Activated naive CD4-positive, alpha-beta T cell treated with anti-CD3 and anti-CD28 coated beads, Interleukin-2, amount 50 U/mL, for 16 hours (primary cell): ENCODE data around the gene HDAC1.
A peak's percentile ranks its signal among the peaks of the same experiment; 100 is the strongest.
"Not testable (repeated sequence)": the region's sequence is repeated elsewhere in the genome, so short reads cannot be mapped to it uniquely, and the experiment has no call there.

Experiments
- DNase-seq: peaks from one replicate; pipeline ENCODE4 v3.0.0-alpha.2; 2020

The HDAC1 gene

DNA sequence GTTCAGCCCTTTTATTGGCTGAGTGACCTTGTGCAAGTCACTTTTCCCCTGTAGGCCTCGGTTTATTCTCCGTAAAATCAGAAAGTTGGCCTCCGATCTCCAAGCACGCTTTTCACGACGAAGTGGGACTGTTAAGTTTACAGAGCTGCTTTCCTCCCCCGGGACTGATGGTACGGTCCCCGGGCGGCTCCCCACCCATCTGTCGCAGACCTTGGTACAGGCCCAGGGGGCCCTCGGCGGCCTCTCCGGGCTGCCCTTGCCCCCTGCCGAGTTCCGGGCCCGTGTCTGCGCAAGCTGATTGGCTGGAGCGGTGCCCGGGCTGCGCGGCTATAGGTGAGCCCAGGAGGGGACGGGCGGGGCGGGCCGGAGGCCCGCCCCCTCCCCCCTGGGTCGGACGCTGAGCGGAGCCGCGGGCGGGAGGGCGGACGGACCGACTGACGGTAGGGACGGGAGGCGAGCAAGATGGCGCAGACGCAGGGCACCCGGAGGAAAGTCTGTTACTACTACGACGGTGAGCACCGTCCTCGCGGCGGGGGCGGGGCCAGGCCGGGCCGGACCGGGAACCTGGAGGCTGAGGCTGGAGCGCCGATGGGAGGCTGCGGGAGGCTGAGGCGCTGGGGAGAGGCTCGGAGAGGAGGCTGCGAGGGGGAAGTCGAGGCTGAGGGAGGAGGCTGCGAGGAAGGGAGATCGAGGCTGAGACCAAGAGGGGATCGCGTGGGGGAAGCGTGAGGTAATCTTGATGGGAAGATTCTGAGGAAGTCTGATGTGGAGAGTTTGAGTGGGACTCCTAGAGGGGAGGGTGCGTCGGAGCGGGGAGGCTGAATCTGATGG is at the start of gene HDAC1:
TSS of gene HDAC1 (plus strand) at position 376 of the 831 bp plus-strand sequence. CDS start at position 463, 87 bp downstream.
- DNase-seq: peak; percentile 97

GRCh38 chr1:32242341-32242851 is 49.5 kb upstream of the HDAC1 start:
- DNase-seq: no peak

GRCh38 chr1:32246888-32247273 is 45.0 kb upstream of the HDAC1 start, which contains the start of gene FAM167B:
Gene FAM167B (plus strand): TSS chr1:32247222. CDS start chr1:32247422, 200 bp downstream.
- no peak for DNase-seq

DNA sequence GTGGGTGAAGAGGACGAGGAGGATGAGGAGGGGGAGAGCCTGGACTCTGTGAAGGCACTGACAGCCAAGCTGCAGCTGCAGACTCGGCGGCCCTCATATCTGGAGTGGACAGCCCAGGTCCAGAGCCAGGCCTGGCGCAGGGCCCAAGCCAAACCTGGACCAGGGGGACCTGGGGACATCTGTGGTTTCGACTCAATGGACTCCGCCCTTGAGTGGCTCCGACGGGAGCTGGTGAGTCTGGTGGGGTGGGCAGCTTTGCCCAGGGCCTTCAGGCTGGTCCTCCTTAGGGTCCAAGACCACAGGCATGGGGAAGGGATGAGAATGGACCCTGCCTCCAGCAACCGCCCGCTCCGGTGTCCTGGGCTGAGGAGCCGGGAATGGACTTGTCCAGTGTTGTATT is 44.4 kb upstream of the HDAC1 start:
- DNase-seq: no peak

DNA sequence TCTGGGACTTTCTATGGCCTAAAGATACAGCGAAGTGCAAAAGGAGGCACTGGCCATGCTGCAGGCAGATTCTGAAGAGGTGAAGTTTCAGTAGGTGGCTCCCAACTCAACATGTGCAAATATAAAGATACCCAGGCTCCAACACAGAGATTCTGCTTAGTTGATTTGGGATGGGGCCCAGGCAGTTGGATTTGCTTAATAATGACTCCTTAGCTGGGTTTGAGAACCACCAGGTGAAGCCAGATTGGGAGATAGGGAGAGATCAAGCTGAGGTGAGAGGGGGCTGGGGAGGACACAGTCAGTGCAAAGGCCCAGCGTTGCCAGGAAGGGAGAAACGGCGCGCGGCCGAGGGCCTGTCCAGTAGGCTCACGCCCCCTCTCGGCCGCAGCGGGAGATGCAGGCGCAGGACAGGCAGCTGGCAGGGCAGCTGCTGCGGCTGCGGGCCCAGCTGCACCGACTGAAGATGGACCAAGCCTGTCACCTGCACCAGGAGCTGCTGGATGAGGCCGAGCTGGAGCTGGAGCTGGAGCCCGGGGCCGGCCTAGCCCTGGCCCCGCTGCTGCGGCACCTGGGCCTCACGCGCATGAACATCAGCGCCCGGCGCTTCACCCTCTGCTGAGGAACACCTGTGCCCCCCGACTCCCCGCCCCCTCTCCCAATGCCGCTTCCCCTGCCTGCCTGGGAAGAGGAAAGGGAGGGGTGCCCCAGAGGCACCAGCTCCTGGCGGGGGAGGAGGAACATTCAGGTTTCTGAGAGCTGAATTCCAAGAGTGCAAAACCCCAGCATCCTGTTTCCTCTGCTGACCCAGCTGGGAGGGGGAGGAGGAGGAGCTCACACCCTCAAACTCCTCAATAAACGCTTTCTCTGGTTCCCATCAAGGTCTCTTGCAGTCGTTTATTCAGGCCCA is 43.6 kb upstream of the HDAC1 start:
- peak; percentile 80 for DNase-seq

- DNase-seq: peak; percentile 74
Measured at GRCh38 chr1:32249831-32250525, 41.9 kb upstream of the HDAC1 start.

DNA sequence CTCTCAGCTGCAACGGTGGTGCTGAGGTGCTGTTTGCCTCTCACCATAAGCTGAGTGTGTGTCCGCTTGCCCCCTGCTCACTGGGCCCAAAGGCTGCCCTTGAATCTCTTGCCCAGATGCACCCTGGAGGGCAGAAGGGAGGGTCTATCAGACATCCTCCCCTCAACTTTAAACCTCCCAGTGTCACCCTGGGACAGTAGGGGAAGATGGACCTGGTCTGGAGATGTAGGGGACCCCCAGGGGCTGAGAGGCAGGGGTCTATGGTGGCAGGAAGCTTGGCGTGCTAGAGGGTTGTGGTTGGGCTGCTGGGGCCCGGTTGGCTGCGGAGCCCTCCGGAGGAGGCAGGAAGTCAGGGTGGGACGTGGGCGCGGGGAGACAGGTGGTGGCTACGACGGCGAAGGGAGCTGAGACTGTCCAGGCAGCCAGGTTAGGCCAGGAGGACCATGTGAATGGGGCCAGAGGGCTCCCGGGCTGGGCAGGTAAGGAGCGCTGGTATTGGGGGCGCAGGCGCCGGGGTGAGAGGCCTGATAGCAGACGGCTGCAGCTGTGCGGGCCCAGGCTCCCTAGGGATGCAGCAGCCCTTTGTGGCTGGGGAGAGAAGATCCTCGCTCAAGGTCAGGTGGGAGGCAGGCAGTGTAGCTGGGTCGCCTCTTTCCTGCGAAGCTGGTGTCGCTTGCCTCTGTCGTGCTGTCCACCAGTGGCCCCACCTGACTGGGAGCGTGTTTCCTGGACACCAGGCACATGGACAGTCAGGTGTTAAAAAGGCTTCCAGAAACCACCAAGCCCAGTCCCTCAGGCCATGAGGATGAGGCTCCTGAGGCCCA is 40.8 kb upstream of the HDAC1 start, which contains the start of gene LCK:
TSS of gene LCK (plus strand) at position 373 of the 824 bp plus-strand sequence. CDS start 23,065 bp downstream, outside the sequence.
- peak; percentile 69 for DNase-seq

GRCh38 chr1:32255072-32256071 is 36.5 kb upstream of the HDAC1 start:
- no peak for DNase-seq

DNA sequence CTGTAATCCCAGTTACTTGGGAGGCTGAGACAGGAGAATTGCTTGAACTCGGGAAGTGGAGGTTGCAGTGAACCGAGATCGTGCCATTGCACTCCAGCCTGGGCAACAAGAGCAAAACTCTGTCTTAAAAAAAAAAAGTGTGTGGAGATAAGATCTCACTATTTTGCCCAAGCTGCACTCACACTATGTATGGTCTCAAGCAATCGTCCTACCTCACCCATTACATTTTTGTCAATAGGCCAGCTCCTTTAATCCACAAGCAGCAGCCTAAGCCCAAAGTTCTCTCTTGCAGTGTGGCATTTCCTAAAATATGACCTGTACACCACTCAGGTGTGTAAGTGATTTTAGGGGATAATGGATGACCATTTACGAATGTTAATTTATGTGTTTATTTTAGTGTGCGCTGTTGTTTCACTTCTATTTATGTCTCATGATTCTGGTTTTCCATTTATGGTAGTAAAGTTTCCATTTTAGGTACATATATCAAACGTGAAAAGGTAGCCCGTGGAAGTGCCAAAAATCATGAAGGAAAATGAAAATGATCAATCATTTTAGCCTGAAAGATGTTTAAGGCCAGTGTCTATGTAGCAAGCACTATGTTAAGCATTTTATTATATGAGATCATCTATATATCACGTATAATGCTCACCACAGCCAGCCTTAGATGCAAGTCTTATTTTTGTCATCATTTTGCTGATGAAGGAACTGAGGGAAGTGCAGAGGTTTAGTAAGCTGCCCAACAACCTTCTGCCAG is 35.2 kb upstream of the HDAC1 start:
- no peak for DNase-seq

DNA sequence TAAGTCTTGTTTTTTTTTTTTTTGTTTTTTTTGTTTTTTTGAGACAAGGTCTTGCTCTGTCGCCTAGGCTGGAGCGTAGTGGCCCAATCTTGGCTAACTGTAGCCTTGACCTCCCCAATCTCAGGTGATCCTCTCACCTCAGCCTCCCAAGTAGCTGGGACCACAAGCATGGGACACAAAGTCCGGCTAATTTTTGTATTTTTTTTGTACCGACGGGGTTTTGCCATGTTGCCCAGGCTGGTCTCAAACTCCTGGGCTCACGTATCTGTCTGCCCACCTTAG is 34.7 kb upstream of the HDAC1 start:
- no peak for DNase-seq

DNA sequence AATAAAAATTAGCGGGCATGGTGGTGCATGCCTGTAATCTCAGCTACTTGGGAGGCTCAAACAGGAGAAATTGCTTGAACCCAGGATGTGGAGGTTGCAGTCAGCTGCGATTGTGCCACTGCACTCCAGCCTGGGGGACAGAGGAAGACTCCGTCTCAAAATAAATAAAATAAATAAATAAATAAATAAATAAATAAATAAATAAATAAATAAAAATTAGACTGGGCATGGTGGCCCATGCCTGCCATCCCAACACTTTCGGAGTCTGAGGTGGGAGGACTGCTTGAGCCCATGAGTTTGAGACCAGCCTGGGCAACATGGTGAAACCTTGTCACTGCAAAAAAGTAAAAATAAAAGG is 28.7 kb upstream of the HDAC1 start:
- not testable (repeated sequence) for DNase-seq

DNA sequence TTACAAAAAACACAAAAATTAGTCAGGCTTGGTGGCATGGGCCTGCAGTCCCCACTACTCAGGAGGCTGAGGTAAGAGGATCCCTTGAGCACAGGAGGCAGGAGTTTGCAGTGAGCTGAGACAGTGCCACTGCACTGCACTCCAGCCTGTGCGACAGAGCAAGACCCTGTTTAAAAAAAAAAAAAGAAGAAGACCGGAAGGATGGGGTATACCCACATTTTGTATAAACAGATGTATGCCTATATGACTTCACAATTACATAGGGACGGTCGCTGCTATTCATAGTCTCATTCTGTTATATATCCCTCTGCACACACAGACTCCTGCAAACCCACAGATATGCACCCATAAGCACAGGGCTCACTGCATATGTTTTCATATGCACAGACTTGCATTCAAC is 28.1 kb upstream of the HDAC1 start:
- DNase-seq: no peak

GRCh38 chr1:32265846-32266245 is 26.0 kb upstream of the HDAC1 start:
- DNase-seq: no peak

- no peak for DNase-seq
Measured at GRCh38 chr1:32266921-32267591, 24.8 kb upstream of the HDAC1 start.

GRCh38 chr1:32269744-32270143 is 22.1 kb upstream of the HDAC1 start:
- no peak for DNase-seq

- peak; percentile 40 for DNase-seq
Measured at GRCh38 chr1:32272557-32273390, 19.1 kb upstream of the HDAC1 start.

DNA sequence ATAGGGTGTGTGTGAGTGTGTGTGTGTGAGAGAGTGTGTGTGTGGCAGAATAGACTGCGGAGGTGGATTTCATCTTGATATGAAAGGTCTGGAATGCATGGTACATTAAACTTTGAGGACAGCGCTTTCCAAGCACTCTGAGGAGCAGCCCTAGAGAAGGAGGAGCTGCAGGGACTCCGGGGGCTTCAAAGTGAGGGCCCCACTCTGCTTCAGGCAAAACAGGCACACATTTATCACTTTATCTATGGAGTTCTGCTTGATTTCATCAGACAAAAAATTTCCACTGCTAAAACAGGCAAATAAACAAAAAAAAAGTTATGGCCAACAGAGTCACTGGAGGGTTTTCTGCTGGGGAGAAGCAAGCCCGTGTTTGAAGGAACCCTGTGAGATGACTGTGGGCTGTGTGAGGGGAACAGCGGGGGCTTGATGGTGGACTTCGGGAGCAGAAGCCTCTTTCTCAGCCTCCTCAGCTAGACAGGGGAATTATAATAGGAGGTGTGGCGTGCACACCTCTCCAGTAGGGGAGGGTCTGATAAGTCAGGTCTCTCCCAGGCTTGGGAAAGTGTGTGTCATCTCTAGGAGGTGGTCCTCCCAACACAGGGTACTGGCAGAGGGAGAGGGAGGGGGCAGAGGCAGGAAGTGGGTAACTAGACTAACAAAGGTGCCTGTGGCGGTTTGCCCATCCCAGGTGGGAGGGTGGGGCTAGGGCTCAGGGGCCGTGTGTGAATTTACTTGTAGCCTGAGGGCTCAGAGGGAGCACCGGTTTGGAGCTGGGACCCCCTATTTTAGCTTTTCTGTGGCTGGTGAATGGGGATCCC is 18.3 kb upstream of the HDAC1 start:
- peak; percentile 84 for DNase-seq
